GF-D8 (cell line): ENCODE data around the gene KCNS3.
"Not testable (repeated sequence)": the region's sequence is repeated elsewhere in the genome, so short reads cannot be mapped to it uniquely, and the experiment has no call there.

Source experiments
- DNase-seq: peaks from one replicate; lab custom pipeline; 2025; lab: John Stamatoyannopoulos, UW

KCNS3 gene

DNA sequence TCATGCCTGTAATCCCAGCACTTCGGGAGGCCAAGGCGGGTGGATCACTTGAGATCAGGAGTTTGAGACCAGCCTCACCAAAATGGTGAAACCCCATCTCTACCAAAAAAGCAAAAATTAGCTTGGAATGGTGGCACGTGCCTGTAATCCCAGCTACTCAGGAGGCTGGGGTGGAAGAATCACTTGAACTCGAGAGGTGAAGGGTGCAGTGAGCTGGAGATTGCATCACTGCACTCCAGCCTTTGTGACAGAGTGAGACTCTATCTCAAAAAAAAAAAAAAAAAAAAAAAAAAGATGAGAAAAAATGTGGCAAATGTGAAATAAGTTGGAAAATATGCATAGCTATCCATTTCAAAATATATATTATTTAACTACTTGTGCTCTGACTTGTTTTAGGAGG is 65.0 kb downstream of the KCNS3 start:
- DNase-seq, result no peak

- no peak for DNase-seq
Measured at GRCh38 chr2:17947113-17947512, 68.6 kb downstream of the KCNS3 start.

- DNase-seq, result no peak
Measured at GRCh38 chr2:17950006-17950405, 71.5 kb downstream of the KCNS3 start.

GRCh38 chr2:17951563-17951962 is 73.1 kb downstream of the KCNS3 start:
- DNase-seq, result no peak

GRCh38 chr2:17958466-17959092 is 80.1 kb downstream of the KCNS3 start:
- no peak for DNase-seq

DNA sequence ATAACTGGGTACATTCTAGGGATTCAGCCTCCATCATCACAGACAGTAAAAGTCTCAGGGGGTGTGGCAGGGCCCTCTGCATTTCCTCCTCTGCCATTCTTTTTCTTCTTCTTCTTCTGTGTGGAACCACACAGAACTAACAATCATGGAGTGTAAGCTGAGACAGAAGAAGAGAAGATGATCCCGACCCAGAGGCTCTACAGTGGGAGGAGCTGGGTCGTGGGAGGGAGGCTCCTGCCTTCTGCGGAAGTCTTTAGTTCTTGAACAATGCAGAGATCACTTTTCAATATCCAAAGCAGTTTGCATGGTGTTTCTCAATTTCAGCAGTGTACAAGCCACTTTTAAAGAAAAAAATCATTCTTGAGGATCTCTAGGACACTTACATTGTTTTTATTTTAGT is 80.9 kb downstream of the KCNS3 start:
- DNase-seq, result no peak

GRCh38 chr2:17959833-17960232 is 81.4 kb downstream of the KCNS3 start:
- no peak for DNase-seq

GRCh38 chr2:17960925-17961324 is 82.5 kb downstream of the KCNS3 start:
- DNase-seq, result no peak

DNA sequence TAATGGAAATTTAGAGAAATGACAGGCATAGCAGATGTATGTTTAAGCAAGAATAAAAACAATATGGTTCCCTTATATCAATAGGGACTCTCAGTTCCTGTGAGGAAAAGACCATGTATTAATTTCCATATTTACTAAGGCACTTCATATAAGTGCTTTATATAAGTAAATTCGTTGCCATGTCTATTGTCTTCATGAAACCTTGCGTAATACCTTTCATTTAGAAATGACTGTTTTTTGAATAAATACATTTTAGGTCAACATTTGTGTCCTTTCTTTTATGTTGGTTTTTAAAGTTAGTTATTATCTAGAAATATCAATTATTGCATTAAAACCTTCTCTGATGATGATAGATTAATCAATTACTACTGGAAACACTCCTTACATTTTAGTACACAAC is 83.3 kb downstream of the KCNS3 start:
- no peak for DNase-seq

DNA sequence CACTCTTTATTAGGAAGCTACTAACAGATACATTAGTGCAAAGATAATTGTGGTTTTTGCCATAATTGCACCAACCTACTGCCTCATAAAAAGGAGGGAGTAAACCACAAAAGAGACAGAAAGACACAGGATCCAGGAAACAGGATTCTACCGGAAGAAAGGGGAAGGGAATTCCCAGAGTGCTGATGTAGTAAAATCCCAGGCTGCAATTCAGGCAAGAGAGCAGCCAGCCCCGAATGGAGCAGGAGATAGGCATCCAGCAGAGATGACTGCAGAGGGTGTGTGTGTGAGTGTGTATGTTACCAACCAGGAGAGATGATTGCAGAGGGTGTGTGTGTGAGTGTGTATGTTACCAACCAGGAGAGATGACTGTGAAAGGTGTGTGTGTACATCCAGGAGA is 84.4 kb downstream of the KCNS3 start:
- DNase-seq, result no peak

GRCh38 chr2:17963571-17963970 is 85.1 kb downstream of the KCNS3 start:
- DNase-seq, result not testable (repeated sequence)

- DNase-seq, result no peak
Measured at GRCh38 chr2:17965196-17965595, 86.7 kb downstream of the KCNS3 start.

GRCh38 chr2:17966798-17967197 is 88.3 kb downstream of the KCNS3 start:
- DNase-seq, result no peak

GRCh38 chr2:17969661-17970060 is 91.2 kb downstream of the KCNS3 start:
- no peak for DNase-seq

DNA sequence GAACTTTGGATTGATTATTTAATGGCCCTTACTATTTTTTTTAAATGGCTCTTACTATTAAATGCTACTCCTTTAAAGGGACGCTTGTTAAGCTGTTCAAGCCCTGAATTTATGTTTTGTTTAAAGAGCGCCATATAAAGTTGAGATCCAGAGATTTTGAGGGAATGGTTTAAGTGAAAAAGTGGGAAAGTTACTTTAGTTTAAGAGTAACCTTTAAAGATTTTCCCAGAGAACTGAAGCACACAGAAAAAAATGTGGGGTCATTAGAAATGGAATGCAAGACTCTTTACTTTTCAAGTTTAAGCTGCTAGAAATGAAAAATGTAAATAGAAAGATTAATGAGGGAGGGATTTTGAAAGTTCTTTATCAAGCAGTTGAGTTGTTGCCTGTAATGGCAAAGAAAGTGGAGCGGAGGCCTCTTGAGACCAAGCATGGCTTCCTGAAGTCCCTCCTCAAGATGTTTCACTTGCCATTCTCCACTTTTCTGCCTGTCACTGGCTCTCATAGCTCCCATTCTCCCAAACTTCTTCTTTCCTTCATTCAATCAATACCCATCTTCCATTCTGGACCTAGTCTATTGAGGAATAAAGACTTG is 93.2 kb downstream of the KCNS3 start:
- DNase-seq, result no peak

DNA sequence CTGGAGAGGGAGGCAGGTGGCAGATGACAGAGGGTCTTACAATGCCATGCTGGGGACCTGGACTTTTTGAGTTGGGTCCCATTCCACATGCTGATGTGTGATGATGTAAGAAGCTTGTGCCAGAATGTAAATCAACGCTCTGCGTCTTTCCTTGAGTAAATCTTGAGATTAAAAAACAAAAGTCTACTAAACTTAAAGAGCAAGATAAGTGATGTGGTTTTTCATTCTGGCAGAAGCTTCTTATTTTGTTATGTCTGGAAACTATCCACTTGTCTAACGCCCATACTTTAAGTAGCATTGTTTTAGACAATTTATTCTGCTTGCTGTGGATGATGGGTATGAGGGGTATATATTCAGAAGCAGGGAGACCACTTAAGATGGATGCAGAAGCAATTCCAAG is 94.5 kb downstream of the KCNS3 start:
- no peak for DNase-seq

GRCh38 chr2:17975401-17975800 is 96.9 kb downstream of the KCNS3 start:
- DNase-seq, result no peak

DNA sequence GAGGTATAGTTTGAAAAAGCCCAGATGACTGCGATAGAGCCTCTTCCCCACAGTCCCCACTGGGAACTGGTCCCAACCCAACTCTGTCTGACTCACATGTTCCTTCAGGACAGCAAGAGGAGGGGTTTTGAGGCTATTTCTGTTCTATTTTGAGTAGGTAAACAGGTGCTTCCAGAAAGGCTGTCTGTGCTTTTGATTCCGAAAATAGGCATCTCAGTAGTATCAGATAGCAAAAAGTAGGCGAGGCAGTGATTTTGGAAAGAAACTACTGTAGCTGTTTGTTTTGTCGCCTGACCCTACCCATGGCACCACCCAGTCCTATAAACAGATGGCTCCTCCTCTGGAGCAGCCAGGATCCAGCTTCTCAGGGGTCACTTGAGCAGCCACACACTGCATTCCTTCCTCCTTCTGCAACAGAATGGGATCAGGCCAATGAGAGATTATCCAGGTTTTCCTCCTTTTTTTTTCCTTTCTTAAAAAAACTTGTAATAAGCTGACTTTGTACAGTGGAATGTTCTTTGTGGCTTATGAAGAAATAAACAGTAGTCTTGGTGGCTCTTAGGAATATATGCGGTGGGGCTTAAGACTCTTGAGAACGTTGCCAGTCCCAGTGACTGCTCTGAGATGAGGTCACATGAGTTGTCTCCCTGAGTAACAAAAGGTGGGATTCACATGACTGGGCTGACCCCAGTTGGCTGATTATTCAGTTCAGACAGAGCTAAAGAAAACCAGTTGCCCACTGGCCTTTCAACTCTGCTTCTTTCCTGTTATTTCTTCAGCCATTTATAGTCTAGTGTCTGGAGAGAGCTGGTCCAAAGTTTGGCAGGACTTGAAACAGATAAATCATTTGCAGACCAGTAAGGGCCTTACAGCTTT is 98.6 kb downstream of the KCNS3 start:
- DNase-seq, result no peak

DNA sequence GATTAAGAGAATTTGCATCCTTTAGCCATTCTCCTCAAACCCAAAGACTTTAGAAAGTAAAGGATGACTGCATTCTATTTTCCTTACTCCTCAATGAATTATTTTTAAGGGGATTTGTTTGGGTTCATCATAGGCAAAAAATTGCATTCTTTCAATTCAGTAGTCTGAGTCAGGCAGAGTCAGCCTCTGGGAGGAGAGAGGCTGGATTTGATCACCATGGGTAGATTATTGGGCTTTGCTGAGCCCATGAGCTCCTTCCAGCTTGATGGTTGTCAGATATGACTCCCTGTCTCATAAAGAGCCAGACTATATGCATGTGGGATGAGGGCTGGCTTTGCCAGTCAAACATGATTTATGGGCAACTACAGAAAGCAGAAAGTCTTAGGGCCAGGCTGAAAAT is 101.2 kb downstream of the KCNS3 start:
- no peak for DNase-seq

GRCh38 chr2:17981936-17982335 is 103.5 kb downstream of the KCNS3 start:
- DNase-seq, result no peak
